A549 (cell line): ENCODE measurements around the gene MSL1. TPM values are rescaled to one million over a fixed set of nuclear protein-coding genes. Genes with fewer than 3 reads are reported as not detected.

Experiments
- polyA plus RNA-seq, 4 experiments: library from polyadenylated mRNA; depleted of rRNA in 3 of 4; stranded (reverse); fragments of >200 nt; fragmentation: RNase III in 1 of 4; extraction: RNeasy Plus Mini Kit Qiagen cat#74134 plus additional on column Dnase treatment in 1 of 4; gene quantifications; 2 replicates in 3 of 4; 3 replicates in 1 of 4; pipeline ENCODE4 v1.2.3, GENCODE V29; 2011 to 2017

The MSL1 gene
- polyA plus RNA-seq, 2 of the 4 experiments (the other 2 are of a cell fraction): 64.8 to 95.1 TPM

Other genes with a start within 250 kb of the MSL1 start
- gene GSDMB, start 203.3 kb upstream of the MSL1 start, polyA plus RNA-seq (2011; rRNA removed): 7.7 and 9.4 TPM in 2 replicates
- 4.9 to 6.8 TPM (median 6.4 TPM) in 3 replicates for gene GSDMB, start 203.3 kb upstream of the MSL1 start, polyA plus RNA-seq (2017; fragmentation: RNase III; extraction: RNeasy Plus Mini Kit Qiagen cat#74134 plus additional on column Dnase treatment)
- gene ORMDL3, start 194.4 kb upstream of the MSL1 start, polyA plus RNA-seq (2011; rRNA removed): 26.9 and 49.0 TPM in 2 replicates
- 41.4 to 52.1 TPM (median 51.0 TPM) in 3 replicates for gene ORMDL3, start 194.4 kb upstream of the MSL1 start, polyA plus RNA-seq (2017; fragmentation: RNase III; extraction: RNeasy Plus Mini Kit Qiagen cat#74134 plus additional on column Dnase treatment)
- gene LRRC3C, start 194.2 kb upstream of the MSL1 start, polyA plus RNA-seq (2011; rRNA removed): not detected in 2 replicates
- gene LRRC3C, start 194.2 kb upstream of the MSL1 start, polyA plus RNA-seq (2017; fragmentation: RNase III; extraction: RNeasy Plus Mini Kit Qiagen cat#74134 plus additional on column Dnase treatment): not detected in 3 replicates
- gene GSDMA, start 159.0 kb upstream of the MSL1 start, polyA plus RNA-seq (2011; rRNA removed): not detected in 2 replicates
- not detected in 3 replicates for gene GSDMA, start 159.0 kb upstream of the MSL1 start, polyA plus RNA-seq (2017; fragmentation: RNase III; extraction: RNeasy Plus Mini Kit Qiagen cat#74134 plus additional on column Dnase treatment)
- gene PSMD3, start 141.2 kb upstream of the MSL1 start, polyA plus RNA-seq (2011; rRNA removed): 87.7 and 113 TPM in 2 replicates
- gene PSMD3, start 141.2 kb upstream of the MSL1 start, polyA plus RNA-seq (2017; fragmentation: RNase III; extraction: RNeasy Plus Mini Kit Qiagen cat#74134 plus additional on column Dnase treatment): 186 to 193 TPM (median 187 TPM) in 3 replicates
- gene CSF3, start 106.5 kb upstream of the MSL1 start, polyA plus RNA-seq (2011; rRNA removed): 0.41 TPM in 1 of 2 replicates, not detected in the other
- not detected in 3 replicates for gene CSF3, start 106.5 kb upstream of the MSL1 start, polyA plus RNA-seq (2017; fragmentation: RNase III; extraction: RNeasy Plus Mini Kit Qiagen cat#74134 plus additional on column Dnase treatment)
- gene MED24, start 67.6 kb upstream of the MSL1 start, polyA plus RNA-seq (2011; rRNA removed): 63.6 and 89.5 TPM in 2 replicates
- gene MED24, start 67.6 kb upstream of the MSL1 start, polyA plus RNA-seq (2017; fragmentation: RNase III; extraction: RNeasy Plus Mini Kit Qiagen cat#74134 plus additional on column Dnase treatment): 60.7 to 64.5 TPM (median 60.8 TPM) in 3 replicates
- 20.1 and 27.4 TPM in 2 replicates for gene THRA, start 59.0 kb upstream of the MSL1 start, polyA plus RNA-seq (2011; rRNA removed)
- gene THRA, start 59.0 kb upstream of the MSL1 start, polyA plus RNA-seq (2017; fragmentation: RNase III; extraction: RNeasy Plus Mini Kit Qiagen cat#74134 plus additional on column Dnase treatment): 16.1 to 23.7 TPM (median 22.5 TPM) in 3 replicates
- gene NR1D1, start 21.4 kb upstream of the MSL1 start, polyA plus RNA-seq (2011; rRNA removed): 1.2 and 2.4 TPM in 2 replicates
- 3.0 to 4.6 TPM (median 4.4 TPM) in 3 replicates for gene NR1D1, start 21.4 kb upstream of the MSL1 start, polyA plus RNA-seq (2017; fragmentation: RNase III; extraction: RNeasy Plus Mini Kit Qiagen cat#74134 plus additional on column Dnase treatment)
- 62.8 and 67.9 TPM in 2 replicates for gene CASC3, start 18.6 kb downstream of the MSL1 start, polyA plus RNA-seq (2011; rRNA removed)
- gene CASC3, start 18.6 kb downstream of the MSL1 start, polyA plus RNA-seq (2017; fragmentation: RNase III; extraction: RNeasy Plus Mini Kit Qiagen cat#74134 plus additional on column Dnase treatment): 44.5 to 48.2 TPM (median 45.5 TPM) in 3 replicates
- gene RAPGEFL1, start 55.5 kb downstream of the MSL1 start, polyA plus RNA-seq (2011; rRNA removed): 3.7 and 4.1 TPM in 2 replicates
- gene RAPGEFL1, start 55.5 kb downstream of the MSL1 start, polyA plus RNA-seq (2017; fragmentation: RNase III; extraction: RNeasy Plus Mini Kit Qiagen cat#74134 plus additional on column Dnase treatment): 4.7 to 4.8 TPM (median 4.8 TPM) in 3 replicates
- gene WIPF2, start 97.3 kb downstream of the MSL1 start, polyA plus RNA-seq (2011; rRNA removed): 13.8 and 15.3 TPM in 2 replicates
- gene WIPF2, start 97.3 kb downstream of the MSL1 start, polyA plus RNA-seq (2017; fragmentation: RNase III; extraction: RNeasy Plus Mini Kit Qiagen cat#74134 plus additional on column Dnase treatment): 19.3 to 21.5 TPM (median 20.8 TPM) in 3 replicates
- gene CDC6, start 165.9 kb downstream of the MSL1 start, polyA plus RNA-seq (2011; rRNA removed): 71.4 and 79.5 TPM in 2 replicates
- gene CDC6, start 165.9 kb downstream of the MSL1 start, polyA plus RNA-seq (2017; fragmentation: RNase III; extraction: RNeasy Plus Mini Kit Qiagen cat#74134 plus additional on column Dnase treatment): 66.6 to 67.5 TPM (median 67.0 TPM) in 3 replicates
- 8.6 and 9.9 TPM in 2 replicates for gene RARA, start 187.2 kb downstream of the MSL1 start, polyA plus RNA-seq (2011; rRNA removed)
- gene RARA, start 187.2 kb downstream of the MSL1 start, polyA plus RNA-seq (2017; fragmentation: RNase III; extraction: RNeasy Plus Mini Kit Qiagen cat#74134 plus additional on column Dnase treatment): 17.2 to 18.5 TPM (median 17.9 TPM) in 3 replicates
- 0.09 TPM in 1 of 2 replicates, not detected in the other for gene GJD3, start 242.8 kb downstream of the MSL1 start, polyA plus RNA-seq (2011; rRNA removed)
- 0.40 to 1.2 TPM (median 0.70 TPM) in 3 replicates for gene GJD3, start 242.8 kb downstream of the MSL1 start, polyA plus RNA-seq (2017; fragmentation: RNase III; extraction: RNeasy Plus Mini Kit Qiagen cat#74134 plus additional on column Dnase treatment)